Measurements from ENCODE around the gene DSCAML1.

GRCh38 chr11:117771841-117772240 is 25.2 kb downstream of the DSCAML1 start:
- TF ChIP-seq, protein P1, sequence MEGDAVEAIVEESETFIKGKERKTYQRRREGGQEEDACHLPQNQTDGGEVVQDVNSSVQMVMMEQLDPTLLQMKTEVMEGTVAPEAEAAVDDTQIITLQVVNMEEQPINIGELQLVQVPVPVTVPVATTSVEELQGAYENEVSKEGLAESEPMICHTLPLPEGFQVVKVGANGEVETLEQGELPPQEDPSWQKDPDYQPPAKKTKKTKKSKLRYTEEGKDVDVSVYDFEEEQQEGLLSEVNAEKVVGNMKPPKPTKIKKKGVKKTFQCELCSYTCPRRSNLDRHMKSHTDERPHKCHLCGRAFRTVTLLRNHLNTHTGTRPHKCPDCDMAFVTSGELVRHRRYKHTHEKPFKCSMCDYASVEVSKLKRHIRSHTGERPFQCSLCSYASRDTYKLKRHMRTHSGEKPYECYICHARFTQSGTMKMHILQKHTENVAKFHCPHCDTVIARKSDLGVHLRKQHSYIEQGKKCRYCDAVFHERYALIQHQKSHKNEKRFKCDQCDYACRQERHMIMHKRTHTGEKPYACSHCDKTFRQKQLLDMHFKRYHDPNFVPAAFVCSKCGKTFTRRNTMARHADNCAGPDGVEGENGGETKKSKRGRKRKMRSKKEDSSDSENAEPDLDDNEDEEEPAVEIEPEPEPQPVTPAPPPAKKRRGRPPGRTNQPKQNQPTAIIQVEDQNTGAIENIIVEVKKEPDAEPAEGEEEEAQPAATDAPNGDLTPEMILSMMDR (conservative IDR thresholded peaks at IDR 0.05; ENCODE audit: low read length) = no peak
- no peak for TF ChIP-seq EZH2phosphoT487 (IDR thresholded peaks at IDR 0.05; ENCODE audit: borderline replicate concordance, low read depth, low read length)

Measured in OCI-LY7 (cell line).